SK-N-MC (cell line): ENCODE data around the gene VAPA.

Source experiments
- EZH2 ChIP-seq: fragments of 200-600 bp; sonication (generic); IDR thresholded peaks from one replicate; pipeline ENCODE4 v1.6.1; 2017; ENCODE audit warnings: antibody characterized with exemption
- FOXP2 ChIP-seq: optimal IDR thresholded peaks from 2 replicates; pipeline ENCODE3; 2011; ENCODE audit warnings: mild to moderate bottlenecking, moderate library complexity; ENCODE audit not compliant: insufficient read depth; ENCODE audit errors: extremely low read length, control extremely low read depth
- POLR2AphosphoS5 ChIP-seq: IDR thresholded peaks from 2 replicates; pipeline ENCODE4 v1.6.1; 2012; ENCODE audit warnings: mild to moderate bottlenecking, low read depth, low read length, borderline replicate concordance

- TF ChIP-seq POLR2AphosphoS5 (no peak), EZH2 (no peak), FOXP2 (no peak)
Measured at GRCh38 chr18:9926977-9927376, 13.2 kb downstream of the VAPA start.
